ENCODE measurements around the gene HINT1.
"Not testable (repeated sequence)": the region's sequence is repeated elsewhere in the genome, so short reads cannot be mapped to it uniquely, and the experiment has no call there.

The HINT1 gene

DNA sequence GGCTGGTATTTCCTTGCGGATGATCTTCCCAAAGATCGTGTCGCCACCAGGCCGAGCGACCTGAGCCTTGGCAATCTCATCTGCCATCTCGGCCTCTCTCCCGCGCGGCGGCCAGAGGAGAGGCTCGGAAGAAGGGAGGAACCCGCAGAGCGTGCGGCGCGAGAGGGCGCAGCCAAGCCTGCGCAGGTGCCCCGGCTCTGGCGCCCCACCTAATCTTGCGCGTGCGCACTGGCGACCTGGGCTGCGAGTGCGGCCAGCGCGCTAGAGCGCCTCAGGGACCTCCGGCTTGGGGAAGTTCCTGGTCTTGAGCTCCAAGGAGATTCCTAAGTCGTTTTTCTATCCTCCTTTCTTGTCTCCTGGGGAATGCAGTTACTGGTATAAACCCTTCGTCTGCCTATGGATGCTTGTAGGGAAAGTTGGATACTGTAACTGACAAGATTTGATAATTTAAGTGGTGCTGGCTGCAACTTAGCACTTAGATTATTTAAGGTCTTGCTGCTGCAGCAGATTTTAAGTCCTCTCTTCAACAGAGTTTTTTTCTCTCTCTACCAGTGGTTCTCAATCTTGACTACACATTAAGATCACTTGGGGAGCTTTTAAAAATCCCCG, at the start of gene HINT1:
HINT1 (minus strand) TSS at position 138 of the 609 bp plus-strand sequence; CDS start at position 87, 51 bp downstream.
- ATAC-seq (peak; percentile 90), DNase-seq (peak; percentile 97)

DNA sequence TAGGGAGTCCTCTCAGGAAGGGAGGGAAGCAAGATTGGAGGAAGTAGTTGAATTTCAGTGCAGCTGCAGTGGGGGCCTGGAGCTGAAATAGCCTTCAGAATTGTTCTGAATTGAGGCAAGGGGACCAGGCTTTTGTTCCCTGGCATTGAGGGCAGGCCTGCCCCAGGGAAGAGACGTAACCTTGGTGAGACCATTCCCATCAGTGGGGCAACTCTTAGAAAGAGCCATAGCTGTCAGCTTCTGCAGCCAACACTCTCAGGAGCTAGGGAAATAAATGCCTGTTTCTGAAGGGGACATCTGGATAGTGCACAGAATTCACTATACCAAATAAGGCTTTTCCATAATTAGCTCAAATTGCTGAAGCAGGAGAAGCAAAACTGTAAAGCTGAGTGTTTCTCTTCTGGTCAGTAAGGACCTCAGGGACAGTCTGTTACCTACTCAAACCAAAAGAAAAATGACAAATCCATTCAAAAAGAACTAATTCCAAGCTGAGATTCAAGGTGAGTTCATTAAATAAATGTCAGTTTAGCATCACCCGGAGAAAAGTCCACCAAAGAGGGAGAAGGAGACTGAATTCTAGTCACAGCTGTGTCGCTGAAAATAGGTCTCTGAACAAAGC, 49.7 kb upstream of the HINT1 start:
- DNase-seq, result no peak
- no peak for ATAC-seq

DNA sequence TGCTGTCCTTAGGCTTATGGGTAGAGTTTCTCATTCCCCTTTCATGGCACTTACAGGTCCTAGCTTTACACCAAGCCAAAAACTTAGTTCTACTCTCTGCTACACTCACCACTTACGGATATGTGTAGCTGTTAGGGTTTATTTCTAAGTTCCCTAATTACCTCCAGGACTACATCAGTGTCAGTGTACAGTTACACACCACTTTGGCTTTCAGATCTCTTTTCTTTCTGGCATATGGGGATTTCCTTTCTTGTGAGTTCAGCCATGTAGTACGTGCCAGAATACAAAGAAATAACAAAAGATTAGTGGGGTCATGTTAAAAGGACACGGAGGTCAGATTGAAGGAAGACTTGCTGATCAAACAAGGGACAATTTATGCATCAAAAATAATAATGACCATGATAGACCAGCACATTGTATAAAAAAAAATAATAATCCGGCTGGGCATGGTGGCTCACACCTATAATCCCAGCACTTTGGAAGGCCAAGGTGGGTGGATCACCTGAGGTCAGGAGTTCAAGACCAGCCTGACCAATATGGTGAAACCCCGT, 47.5 kb upstream of the HINT1 start:
- DNase-seq (no peak), ATAC-seq (peak; percentile 21)

DNA sequence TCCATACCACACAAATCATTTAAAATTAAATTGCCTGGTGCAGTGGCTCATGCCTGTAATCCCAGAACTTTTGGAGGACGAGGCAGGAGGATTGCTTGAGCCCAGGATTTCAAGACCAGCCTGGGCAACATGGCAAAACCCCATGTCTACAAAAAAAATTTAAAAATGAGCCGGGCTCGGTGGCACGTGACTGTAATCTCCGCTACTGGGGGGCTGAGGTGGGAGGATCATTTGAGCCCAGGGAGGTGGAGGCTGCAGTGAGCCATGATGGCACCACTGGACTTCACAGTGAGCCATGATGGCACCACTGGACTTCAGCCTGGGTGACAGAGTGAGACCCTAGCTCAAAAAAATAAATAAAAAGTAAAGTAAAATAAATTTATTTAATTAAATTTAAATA, 46.6 kb upstream of the HINT1 start:
- ATAC-seq, result no peak
- DNase-seq, result no peak

DNA sequence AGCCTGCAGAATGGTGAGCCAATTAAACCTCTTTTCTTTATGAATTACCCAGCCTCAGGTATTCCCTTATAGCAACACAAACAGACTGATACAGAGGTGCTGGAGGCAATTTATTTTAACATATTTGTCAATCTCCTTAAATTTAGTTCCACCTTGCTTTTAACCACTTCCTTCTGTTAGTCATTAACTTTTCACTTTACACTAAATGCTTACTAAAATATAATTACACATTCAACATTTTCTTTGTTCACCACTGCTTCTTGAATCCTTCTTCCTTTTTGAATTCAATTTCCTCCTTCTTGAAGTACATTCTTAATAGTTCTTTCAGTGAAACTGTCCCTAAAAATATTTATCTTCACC, 45.1 kb upstream of the HINT1 start:
- no peak for ATAC-seq
- no peak for DNase-seq

DNA sequence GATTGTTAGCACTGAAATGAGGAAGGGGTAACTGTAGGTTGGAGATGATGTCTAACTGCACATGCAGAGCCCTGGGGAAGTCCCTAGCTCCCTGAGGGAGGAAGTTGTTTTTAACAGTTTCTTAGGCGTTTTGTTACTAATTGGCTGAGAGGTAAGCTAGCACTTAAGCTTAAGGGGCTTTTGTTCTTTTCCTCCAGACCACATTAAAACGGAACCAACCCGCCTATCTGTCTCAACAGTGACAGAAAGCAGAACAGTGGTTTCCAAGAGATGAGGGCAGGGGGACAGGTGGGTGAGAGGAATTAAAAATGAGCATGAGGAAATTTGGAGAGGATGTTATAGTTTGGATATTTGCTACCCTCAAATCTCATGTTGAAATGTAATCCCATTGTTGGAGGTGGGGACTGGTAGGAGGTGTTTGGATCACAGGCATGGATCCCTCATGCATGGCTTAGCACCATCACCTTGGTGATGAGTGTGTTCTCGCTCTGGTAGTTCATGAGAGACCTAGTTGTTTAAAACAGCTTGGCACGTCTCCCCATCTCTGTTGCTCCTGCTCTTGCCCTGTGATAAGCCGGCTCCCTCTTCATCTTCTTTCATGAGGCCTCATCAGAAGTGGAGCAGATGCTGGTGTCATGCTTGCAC, 44.6 kb upstream of the HINT1 start:
- ATAC-seq (peak; percentile 96), DNase-seq (peak; percentile 57)

DNA sequence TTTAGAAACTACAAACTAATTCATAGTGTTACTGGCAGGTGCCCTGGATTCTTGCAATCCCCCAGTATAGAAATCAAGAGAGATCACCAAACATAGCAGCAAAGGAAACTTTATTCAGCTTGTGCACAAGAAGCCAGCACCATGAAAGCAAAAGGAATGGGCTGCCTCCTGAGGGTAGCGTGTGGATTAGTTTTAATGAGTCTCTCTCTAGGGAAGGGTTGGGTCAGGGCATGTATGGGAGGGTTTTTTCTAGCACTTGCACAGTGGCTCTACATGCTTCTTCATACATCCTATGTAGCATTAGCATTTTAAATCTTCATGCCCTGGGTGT, 44.1 kb upstream of the HINT1 start:
- DNase-seq (no peak), ATAC-seq (no peak)

DNA sequence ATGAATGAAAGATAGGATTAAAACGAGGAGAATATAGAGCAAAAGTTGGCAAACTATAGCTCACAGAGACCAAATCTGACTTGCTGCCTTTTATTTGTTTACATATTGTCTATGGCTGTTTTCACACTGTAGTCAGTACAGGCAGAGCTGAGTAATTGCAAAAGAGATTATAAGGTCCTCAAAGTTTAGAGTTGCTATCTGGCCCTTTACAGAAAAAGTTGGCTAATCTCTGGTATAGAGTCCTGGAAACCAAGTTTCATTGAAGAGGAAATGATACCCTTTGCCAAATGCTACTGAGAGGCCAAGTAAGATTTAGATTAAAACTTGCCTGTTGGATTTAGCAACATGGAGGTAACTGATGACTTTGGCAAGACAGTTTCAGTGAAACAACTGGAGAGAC, 41.7 kb upstream of the HINT1 start:
- DNase-seq (no peak), ATAC-seq (no peak)

DNA sequence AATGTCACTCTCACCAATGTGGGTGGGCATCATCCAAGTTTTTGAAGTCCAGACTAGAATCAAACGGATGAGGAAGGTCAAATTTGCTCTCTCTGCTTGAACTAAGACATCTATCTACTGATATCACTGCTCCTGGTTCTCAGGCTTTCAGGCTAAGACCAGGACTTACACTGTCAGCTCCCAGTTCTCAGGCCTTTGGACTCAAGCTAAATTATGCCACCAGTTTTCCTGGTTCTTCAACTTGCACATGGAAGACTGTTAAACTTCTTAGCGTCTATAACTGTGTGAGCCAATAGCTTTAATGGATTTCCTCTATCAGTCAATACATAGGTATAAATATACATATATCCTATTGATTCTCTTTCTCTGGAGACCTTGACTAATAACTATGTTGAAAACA, 41.0 kb upstream of the HINT1 start:
- ATAC-seq, result no peak
- no peak for DNase-seq

DNA sequence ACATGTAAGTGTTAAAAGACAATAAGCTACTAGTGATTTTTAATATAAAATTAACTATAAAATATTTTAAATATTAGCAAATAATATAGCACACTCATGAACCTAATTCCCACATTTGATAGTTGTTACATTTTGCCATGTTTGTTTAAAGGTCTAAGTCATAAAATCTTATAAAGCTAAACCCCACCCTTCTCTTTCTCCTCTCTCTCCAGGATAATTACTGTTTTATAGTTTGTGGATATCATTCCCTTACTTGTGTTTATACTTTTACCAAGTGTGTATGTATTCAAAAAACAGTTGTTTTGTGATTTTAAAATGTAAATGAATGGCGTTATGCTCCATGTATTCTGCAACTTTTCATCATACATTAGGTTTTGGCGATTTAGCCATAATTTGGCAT, 39.9 kb upstream of the HINT1 start:
- ATAC-seq (no peak), DNase-seq (no peak)

DNA sequence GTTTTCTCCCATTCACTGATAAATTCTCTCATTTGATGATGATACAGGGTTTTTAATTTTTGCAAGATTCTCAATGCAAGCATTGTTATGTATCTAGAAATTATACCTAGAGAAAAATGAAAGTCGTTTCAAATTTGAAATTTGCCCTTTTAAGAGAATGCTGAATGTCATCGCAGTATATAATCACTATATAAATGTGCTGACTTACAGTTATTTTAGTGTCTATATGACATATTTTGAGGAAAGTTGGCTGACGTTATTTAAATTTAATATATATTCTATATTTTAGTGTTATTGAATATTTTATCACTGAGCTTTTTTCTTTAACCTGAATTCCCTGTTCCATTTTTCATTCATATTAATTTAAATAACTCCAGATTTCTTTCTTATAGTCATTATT, 35.5 kb upstream of the HINT1 start:
- ATAC-seq (no peak), DNase-seq (no peak)

DNA sequence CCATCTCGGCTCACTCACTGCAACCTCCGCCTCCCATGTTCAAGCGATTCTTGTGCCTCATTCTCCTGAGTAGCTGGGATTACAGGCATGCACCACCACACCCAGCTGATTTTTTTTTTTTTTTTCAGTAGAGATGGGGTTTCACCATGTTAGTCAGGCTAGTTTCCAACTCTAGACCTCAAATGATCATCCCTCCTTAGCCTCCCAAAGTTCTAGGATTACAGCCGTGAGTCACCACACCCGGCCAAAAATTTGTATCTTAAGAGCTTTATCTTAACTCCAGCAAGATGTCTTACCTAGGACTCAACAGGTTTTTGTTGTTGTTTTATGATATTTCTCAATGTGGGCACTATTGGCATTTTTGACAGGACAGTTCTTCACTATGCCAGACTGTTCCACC, 33.6 kb upstream of the HINT1 start:
- DNase-seq, result no peak
- peak; percentile 19 for ATAC-seq

DNA sequence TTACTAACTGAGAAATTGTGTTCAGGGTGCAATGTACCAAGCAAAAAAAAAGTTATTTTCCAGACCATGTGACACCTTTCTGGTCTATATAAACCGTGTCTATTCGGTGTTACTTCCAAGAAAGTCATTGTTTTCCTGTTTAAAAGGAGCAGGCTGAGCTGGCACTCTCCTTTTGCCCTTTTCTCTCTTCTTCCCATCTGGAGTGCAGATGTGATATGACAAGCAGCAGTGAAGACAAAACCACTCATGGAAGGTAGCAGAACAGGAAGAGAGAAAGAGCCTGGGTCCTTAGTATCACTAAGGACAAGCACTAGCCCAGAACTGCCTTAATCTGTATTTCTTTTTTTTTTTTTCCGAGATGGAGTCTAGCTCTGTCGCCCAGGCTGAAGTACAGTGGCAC, 31.3 kb upstream of the HINT1 start:
- ATAC-seq (no peak), DNase-seq (no peak)

DNA sequence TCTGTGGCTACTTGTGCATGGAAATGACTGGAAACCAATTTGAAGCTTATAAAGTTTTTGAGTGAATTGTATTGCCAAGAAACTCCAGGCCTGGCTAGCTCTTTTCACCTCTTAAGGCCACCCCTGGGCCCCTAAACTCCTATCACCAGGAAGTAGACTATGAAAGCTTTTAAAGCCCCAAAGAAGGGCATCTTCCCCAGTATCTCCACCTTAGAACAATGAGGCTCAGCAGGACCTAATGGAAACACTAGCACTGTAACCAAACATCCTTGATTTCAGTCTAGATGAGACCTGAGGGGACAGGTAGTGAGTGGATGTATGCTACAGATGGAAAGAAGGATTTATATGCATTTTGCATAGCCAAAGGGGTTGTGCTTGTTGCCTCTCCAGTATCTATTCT, 30.6 kb upstream of the HINT1 start:
- no peak for ATAC-seq
- no peak for DNase-seq

DNA sequence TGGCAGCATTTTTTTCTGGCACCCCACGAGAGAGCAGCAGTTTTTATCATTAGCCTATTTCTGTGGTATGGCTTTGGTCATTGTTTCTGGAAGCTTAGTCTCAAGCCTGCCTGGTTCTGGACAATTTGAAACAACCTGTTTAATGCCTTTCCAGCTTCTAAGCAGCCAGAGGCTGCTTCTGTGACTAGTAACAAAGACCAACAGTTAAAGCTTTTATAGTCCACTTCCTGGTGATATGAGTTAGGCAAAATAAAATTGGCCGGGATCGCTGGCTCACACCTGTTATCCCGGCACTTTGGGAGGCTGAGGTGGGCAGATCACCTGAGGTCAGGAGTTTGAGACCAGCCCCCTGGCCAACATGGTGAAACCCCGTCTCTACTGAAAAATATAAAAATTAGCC, 29.7 kb upstream of the HINT1 start:
- no peak for ATAC-seq

DNA sequence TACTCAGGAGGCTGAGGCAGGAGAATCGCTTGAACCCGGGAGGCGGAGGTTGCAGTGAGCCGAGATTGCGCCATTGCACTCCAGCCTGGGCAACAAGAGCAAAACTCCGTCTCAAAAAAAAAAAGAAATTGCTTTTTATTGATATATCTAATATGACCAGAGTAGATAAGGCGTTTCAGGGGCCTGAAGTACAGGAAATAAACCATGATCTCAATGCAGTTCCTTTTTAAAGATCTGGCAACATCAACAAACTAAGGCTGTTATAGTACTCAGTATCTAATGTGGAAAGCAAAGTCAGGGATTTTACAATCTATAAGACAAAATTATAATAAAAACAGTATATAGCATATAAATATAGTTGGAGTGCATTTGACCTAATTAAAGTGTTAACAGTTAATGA, 28.8 kb upstream of the HINT1 start:
- not testable (repeated sequence) for ATAC-seq, DNase-seq

More for the DNA sequence above, 29.7 kb upstream of the HINT1 start:
- DNase-seq, result no peak

DNA sequence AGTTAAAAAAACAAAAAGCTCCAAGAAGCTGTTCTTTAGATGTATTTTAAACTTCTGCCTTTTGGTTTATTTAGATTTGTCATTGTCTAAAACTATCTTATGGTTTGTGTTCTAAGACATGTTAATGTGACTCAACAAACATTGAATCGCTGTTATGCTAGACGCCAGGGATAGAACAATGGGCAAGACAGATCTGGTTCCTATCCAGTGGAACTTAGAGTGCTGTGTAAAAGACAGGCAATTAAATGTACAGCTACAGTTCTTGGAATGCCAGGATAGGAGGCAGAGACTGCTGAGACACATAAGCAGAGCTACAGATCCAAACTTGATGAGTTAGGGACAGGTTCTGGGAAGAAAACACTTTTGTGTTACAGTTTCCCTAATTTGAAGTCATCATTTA, 28.1 kb upstream of the HINT1 start:
- ATAC-seq, result no peak
- DNase-seq, result no peak

DNA sequence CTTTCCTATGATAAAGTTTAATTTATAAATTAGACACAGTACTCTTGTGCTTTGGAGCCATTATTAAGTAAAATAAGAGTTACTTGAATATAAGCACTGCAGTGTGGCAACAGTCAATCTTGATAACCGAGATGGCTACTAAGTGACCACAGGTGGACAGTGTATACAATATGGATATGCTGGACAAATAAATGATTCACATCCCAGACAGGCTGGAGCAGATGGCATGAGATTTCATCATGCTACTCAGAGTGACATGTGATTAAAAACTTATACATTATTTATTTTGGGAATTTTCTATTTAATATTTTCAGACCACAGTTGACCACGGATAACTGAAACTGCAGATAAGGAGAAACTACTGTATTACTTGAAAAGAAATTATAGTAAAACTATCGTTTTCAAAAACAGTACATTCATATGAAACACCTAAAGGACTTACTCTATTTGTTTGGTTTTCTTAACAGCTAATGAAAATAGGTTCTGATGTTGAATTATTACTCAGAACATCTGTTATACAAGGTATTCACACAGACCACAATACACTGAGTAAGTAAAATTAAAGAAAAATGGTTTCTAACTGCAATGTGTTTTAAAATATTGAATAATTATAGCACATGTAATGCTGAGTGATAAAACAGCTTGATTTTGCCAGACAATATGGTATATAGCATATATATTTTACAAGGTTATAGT, 21.7 kb upstream of the HINT1 start:
- no peak for DNase-seq
- ATAC-seq, result no peak

DNA sequence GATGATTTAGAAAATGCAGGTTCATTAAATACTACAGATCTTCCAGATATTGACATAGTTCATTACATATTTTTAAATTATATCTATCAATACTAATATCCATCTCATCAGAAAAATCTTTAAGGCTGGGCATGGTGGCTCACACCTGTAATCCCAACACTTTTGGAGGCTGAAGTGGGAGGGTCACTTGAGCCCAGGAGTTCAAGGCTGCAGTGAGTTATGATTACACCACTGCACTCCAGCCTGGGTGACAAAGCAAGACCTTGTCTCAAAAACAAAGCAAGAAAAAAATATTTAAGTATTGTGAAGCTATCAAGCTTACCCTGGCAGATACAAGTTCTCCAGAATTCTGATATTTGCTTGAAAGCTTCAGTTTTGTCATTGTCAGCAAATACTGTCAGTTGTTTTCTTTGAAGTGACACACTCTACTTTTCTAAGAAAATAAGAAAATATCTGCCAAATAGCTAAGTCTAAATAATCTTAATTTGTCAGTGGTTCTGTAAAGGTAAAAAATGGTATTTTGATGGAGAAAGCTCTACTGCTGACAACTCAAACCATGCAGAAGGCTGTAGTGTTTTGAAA, 20.6 kb upstream of the HINT1 start:
- no peak for ATAC-seq
- DNase-seq, result no peak

DNA sequence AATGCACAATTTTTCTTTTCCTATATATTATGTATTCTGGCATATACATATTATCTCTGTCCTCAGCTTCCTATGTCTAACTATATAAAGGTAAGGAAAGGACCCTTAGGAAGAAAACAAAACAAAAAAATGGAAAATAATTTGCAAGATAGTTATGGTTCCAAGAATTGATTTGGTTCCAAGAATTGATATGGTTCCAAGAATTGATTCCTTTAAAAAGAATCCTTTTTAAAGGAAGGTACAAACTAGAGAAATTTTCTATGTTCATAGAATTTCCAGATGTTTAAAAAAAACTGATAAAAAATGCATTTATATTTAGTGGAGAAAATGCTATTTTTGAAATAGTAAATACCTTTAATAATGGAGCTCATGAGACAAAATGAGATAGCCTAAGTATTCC, 17.8 kb upstream of the HINT1 start:
- no peak for ATAC-seq
- DNase-seq, result no peak

DNA sequence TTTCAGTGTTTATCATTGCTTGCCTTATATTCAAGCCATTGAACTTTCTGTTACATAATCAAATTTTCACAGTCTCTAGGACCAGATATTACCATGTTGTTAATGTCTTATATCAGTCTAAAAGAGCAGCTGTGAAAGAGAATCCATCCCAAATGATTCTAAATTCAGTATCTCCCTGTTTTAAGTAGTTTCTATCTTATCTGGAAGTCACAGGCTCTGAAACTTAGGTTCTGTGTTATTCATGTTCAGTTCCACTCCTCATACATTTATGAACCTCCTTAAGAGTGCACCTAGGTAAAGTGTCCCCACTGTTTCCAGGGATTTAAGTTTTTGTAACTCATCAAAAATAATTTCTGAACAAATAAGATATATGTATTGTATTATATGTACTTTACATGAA, 15.4 kb upstream of the HINT1 start:
- ATAC-seq (no peak), DNase-seq (no peak)

DNA sequence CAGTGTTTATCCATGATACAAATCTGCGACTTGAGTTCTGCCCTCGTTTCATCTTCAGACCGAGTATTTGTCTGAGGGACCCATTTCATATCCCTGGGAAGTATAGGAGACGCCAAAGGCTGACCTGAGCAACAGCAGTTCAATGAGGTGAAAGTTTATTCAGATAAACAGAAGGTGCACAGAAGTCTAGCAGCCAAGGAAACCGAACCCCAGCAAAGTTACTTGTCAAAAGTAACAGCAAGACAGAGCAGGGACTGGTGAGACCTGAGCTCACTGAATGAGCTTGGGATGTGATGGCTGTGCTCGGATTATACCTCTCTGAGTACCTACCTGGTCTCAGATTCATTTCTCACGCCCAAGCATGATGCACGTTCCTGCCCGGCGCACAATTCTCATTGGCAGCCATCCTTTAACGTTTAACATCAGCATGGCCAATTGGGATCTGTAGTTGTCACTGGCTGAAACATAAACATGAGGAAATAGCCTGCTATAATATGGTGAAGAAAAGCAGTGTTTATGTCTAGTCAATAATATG, 6.3 kb upstream of the HINT1 start:
- DNase-seq (peak; percentile 28), ATAC-seq (no peak)
